K562 (cell line): ENCODE measurements around the gene SNAPC2. TPM values are rescaled to one million over a fixed set of nuclear protein-coding genes. Genes with fewer than 3 reads are reported as not detected.

Experiments used
- ARHGAP35 ChIP-seq: fragments of 450-650 bp; IDR thresholded peaks from 2 replicates; pipeline ENCODE4 v1.6.1; 2018; ENCODE audit not compliant: partially characterized antibody
- ATF1 ChIP-seq, 2 experiments: fragments of 450-650 bp in 1 of 2; IDR thresholded peaks; 2 replicates each; pipeline ENCODE4 v1.6.1; 2016; ENCODE audit warnings: missing compliant biosample characterization in 1 of 2, missing genetic modification characterization in 1 of 2
- KLF16 ChIP-seq: IDR thresholded peaks from 2 replicates; pipeline ENCODE4 v1.6.1; 2016; ENCODE audit warnings: antibody characterized with exemption
- LEF1 ChIP-seq: fragments of 450-650 bp; IDR thresholded peaks from 2 replicates; pipeline ENCODE4 v1.6.1; 2016; ENCODE audit warnings: mild to moderate bottlenecking
- MTA3 ChIP-seq: fragments of 450-650 bp; formaldehyde crosslinking; IDR thresholded peaks from 2 replicates; pipeline ENCODE4 v1.6.1; 2017; ENCODE audit warnings: mild to moderate bottlenecking, borderline replicate concordance
- NFATC3 ChIP-seq: fragments of 450-650 bp; IDR thresholded peaks from 2 replicates; pipeline ENCODE4 v1.6.1; 2017; ENCODE audit warnings: mild to moderate bottlenecking
- POLR2G ChIP-seq: fragments of 200-400 bp; formaldehyde crosslinking; IDR thresholded peaks from 2 replicates; pipeline ENCODE4 v1.6.1; 2017; ENCODE audit warnings: low read depth, mild to moderate bottlenecking, antibody characterized with exemption, low read length, moderate library complexity
- SMAD2 ChIP-seq: fragments of 150-350 bp; IDR thresholded peaks from 2 replicates; pipeline ENCODE4 v1.6.1; 2014; ENCODE audit warnings: low read depth, mild to moderate bottlenecking, low read length
- SMARCA4 ChIP-seq: fragments of 450-650 bp; IDR thresholded peaks from 2 replicates; pipeline ENCODE4 v1.6.1; 2016
- SMARCE1 ChIP-seq: fragments of 450-650 bp; IDR thresholded peaks from 2 replicates; pipeline ENCODE4 v1.7.1; 2016; ENCODE audit warnings: mild to moderate bottlenecking
- SREBF2 ChIP-seq: sonication (generic); formaldehyde crosslinking; IDR thresholded peaks from 2 replicates; pipeline ENCODE4 v1.4.0; 2020; ENCODE audit warnings: mild to moderate bottlenecking, missing genetic modification reagents
- TCFL5 ChIP-seq: fragments of 250-450 bp; sonication (Bioruptor Pico); conservative IDR thresholded peaks from 2 replicates; pipeline ENCODE4 v1.6.1; 2021; ENCODE audit warnings: mild to moderate bottlenecking, moderate library complexity, matching md5 sums
- TFAM ChIP-seq: fragments of 250-450 bp; sonication (Bioruptor Pico); conservative IDR thresholded peaks from 2 replicates; pipeline ENCODE4 v1.5.0; 2021; ENCODE audit warnings: mild to moderate bottlenecking, moderate library complexity
- ZKSCAN8 ChIP-seq: fragments of 200-800 bp; sonication (Bioruptor generic); IDR thresholded peaks from 2 replicates; pipeline ENCODE4 v1.6.1; 2016; ENCODE audit warnings: missing genetic modification characterization, missing compliant biosample characterization
- ZNF133 ChIP-seq: fragments of 250-450 bp; sonication (Bioruptor Pico); IDR thresholded peaks from 2 replicates; pipeline ENCODE4 v1.4.0; 2020; ENCODE audit warnings: mild to moderate bottlenecking
- ZNF282 ChIP-seq: sonication (generic); formaldehyde crosslinking; IDR thresholded peaks from 2 replicates; pipeline ENCODE4 v1.8.1; 2023; ENCODE audit warnings: missing genetic modification reagents
- ZNF436 ChIP-seq: fragments of 250-450, 450-650 bp; sonication (Bioruptor Pico); formaldehyde crosslinking; IDR thresholded peaks from 2 replicates; pipeline ENCODE4 v1.7.0; 2020; ENCODE audit warnings: mild to moderate bottlenecking
- ZNF57 ChIP-seq: fragments of 450-650 bp; formaldehyde crosslinking; IDR thresholded peaks from 2 replicates; pipeline ENCODE4 v1.4.0; 2020; ENCODE audit warnings: mild to moderate bottlenecking, moderate library complexity
- ZNF717 ChIP-seq: fragments of 250-450 bp; sonication (Bioruptor Pico); IDR thresholded peaks from 2 replicates; pipeline ENCODE4 v1.5.0; 2021
- polyA plus RNA-seq, 8 experiments: library from polyadenylated mRNA; depleted of rRNA in 4 of 8; stranded (reverse) in 5 of 8; unstranded in 3 of 8; fragments of >200 nt; fragmentation: Nextera tagmentation in 2 of 8; fragmentation: Illumina TruSeq in 1 of 8; extraction: Ambion mirVana in 2 of 8; extraction: Trizol in 1 of 8; gene quantifications; 2 replicates each; pipeline versions ENCODE4 v1.2.1 to v1.2.3, GENCODE V29; 2011 to 2014; ENCODE audit warnings: inconsistent platforms in 1 of 8, missing spikeins in 1 of 8
- total RNA-seq, 7 experiments: library from RNA; depleted of rRNA in 6 of 7; stranded (reverse); fragments of >200 nt in 6 of 7; fragmentation: Illumina TruSeq in 2 of 7; extraction: Trizol in 2 of 7; gene quantifications; 2 replicates each; pipeline versions ENCODE4 v1.2.1 to v1.2.3, GENCODE V29; 2011 to 2021; ENCODE audit warnings: low replicate concordance in 1 of 7
- TF ChIP-seq, protein P1 (sequence below), 3 experiments: fragments of 200-800 bp in 1 of 3; fragments of 250-450 bp in 1 of 3; fragments of 450-650 bp in 1 of 3; sonication (Bioruptor Pico) in 1 of 3; sonication (Bioruptor generic) in 1 of 3; formaldehyde crosslinking in 1 of 3; IDR thresholded peaks; 2 replicates each; pipeline versions ENCODE4 v1.6.1 to v1.8.0; 2016 to 2022; ENCODE audit warnings: mild to moderate bottlenecking in 2 of 3, missing genetic modification characterization in 2 of 3, missing compliant biosample characterization in 1 of 3, moderate library complexity in 1 of 3
- TF ChIP-seq, protein P2 (sequence below), 2 experiments: fragments of 450-650 bp; conservative IDR thresholded peaks; 2 replicates each; pipeline ENCODE4 v1.6.1; 2017; ENCODE audit warnings: mild to moderate bottlenecking in 2 of 2, moderate library complexity in 2 of 2
- TF ChIP-seq, protein P3 (sequence below): fragments of 250-450 bp; sonication (Bioruptor Pico); IDR thresholded peaks from 2 replicates; pipeline ENCODE4 v1.8.0; 2022; ENCODE audit warnings: moderate library complexity, mild to moderate bottlenecking, inconsistent platforms
- TF ChIP-seq, protein P4 (sequence below): fragments of 250-450 bp; sonication (Bioruptor Pico); IDR thresholded peaks from 2 replicates; pipeline ENCODE4 v1.6.1; 2021; ENCODE audit warnings: mild to moderate bottlenecking

The SNAPC2 gene
- total and polyA plus RNA-seq, 9 of the 15 experiments (the other 6 are each of a cell fraction or from before 2014, with no cell fraction given): 0.59 to 45.1 (median 15.3) TPM

DNA sequence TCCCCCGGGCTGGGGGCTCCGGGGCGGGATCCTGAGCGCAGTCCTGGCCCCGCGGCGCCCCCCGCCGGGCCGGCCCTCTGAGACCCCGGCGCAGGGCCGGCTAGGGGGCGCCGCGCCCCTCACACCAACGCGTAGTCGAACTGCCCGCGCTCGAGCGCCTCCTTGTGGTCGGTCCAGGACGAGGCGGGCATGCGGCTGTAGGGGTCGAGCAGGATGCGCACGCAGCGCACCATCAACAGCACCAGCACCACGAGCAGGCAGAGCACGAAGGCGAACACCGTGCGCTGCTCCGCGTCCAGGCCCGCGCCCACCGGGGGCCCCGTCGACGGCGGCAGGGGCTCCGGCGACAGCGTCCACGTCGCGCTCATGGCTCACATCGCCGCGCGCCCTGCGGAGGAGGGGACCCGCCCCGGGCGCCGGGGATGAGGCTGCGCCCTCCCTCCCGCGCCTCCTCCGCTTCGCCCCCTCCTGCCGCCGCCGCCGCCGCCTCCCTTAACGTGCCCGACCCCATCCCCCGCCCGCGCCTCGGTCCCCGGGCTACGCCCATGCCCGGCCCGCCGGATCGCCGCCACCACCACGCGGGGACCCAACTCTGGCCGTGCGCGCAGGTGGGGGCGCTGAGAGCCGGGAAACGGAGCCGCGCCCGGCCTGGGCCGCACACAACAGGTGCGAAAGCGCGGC, 5.2 kb downstream of the SNAPC2 start (continued):
- TF ChIP-seq, protein P1, sequence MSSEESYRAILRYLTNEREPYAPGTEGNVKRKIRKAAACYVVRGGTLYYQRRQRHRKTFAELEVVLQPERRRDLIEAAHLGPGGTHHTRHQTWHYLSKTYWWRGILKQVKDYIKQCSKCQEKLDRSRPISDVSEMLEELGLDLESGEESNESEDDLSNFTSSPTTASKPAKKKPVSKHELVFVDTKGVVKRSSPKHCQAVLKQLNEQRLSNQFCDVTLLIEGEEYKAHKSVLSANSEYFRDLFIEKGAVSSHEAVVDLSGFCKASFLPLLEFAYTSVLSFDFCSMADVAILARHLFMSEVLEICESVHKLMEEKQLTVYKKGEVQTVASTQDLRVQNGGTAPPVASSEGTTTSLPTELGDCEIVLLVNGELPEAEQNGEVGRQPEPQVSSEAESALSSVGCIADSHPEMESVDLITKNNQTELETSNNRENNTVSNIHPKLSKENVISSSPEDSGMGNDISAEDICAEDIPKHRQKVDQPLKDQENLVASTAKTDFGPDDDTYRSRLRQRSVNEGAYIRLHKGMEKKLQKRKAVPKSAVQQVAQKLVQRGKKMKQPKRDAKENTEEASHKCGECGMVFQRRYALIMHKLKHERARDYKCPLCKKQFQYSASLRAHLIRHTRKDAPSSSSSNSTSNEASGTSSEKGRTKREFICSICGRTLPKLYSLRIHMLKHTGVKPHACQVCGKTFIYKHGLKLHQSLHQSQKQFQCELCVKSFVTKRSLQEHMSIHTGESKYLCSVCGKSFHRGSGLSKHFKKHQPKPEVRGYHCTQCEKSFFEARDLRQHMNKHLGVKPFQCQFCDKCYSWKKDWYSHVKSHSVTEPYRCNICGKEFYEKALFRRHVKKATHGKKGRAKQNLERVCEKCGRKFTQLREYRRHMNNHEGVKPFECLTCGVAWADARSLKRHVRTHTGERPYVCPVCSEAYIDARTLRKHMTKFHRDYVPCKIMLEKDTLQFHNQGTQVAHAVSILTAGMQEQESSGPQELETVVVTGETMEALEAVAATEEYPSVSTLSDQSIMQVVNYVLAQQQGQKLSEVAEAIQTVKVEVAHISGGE (CRISPR knock-in tag; IDR thresholded peaks at IDR 0.05): no peak
- TF ChIP-seq SMARCA4 (no peak), SMAD2 (no peak), ZNF57 (CRISPR knock-in tag) (no peak), ZNF282 (CRISPR knock-in tag) (peak; percentile 86; the same call in 1 of the 2 replicates), LEF1 (no peak), SREBF2 (CRISPR knock-in tag) (no peak), ATF1 (CRISPR knock-in tag; IDR thresholded peaks at IDR 0.05) (no peak), ATF1 (tag; IDR thresholded peaks at IDR 0.05) (peak; percentile 71), ARHGAP35 (no peak), NFATC3 (no peak), MTA3 (peak; percentile 68; the same call in 1 of the 2 replicates), ZNF436 (CRISPR knock-in tag) (no peak), ZNF717 (CRISPR knock-in tag) (no peak), TFAM (CRISPR knock-in tag) (no peak), SMARCE1 (no peak), POLR2G (peak; percentile 78), ZNF133 (CRISPR knock-in tag) (no peak), TCFL5 (CRISPR knock-in tag) (no peak), KLF16 (peak; percentile 21; the same call in 1 of the 2 replicates), ZKSCAN8 (no peak)
- TF ChIP-seq, protein P2, sequence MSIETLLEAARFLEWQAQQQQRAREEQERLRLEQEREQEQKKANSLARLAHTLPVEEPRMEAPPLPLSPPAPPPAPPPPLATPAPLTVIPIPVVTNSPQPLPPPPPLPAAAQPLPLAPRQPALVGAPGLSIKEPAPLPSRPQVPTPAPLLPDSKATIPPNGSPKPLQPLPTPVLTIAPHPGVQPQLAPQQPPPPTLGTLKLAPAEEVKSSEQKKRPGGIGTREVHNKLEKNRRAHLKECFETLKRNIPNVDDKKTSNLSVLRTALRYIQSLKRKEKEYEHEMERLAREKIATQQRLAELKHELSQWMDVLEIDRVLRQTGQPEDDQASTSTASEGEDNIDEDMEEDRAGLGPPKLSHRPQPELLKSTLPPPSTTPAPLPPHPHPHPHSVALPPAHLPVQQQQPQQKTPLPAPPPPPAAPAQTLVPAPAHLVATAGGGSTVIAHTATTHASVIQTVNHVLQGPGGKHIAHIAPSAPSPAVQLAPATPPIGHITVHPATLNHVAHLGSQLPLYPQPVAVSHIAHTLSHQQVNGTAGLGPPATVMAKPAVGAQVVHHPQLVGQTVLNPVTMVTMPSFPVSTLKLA (conservative IDR thresholded peaks at IDR 0.05): peak; percentile 43 to 71; a peak in 3 of 4 replicates
- TF ChIP-seq, protein P3, sequence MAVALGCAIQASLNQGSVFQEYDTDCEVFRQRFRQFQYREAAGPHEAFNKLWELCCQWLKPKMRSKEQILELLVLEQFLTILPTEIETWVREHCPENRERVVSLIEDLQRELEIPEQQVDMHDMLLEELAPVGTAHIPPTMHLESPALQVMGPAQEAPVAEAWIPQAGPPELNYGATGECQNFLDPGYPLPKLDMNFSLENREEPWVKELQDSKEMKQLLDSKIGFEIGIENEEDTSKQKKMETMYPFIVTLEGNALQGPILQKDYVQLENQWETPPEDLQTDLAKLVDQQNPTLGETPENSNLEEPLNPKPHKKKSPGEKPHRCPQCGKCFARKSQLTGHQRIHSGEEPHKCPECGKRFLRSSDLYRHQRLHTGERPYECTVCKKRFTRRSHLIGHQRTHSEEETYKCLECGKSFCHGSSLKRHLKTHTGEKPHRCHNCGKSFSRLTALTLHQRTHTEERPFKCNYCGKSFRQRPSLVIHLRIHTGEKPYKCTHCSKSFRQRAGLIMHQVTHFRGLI (CRISPR knock-in tag): no peak
- TF ChIP-seq, protein P4, sequence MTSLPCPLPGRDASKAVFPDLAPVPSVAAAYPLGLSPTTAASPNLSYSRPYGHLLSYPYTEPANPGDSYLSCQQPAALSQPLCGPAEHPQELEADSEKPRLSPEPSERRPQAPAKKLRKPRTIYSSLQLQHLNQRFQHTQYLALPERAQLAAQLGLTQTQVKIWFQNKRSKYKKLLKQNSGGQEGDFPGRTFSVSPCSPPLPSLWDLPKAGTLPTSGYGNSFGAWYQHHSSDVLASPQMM (CRISPR knock-in tag): no peak
